ENCODE data around the gene NIT1.

The NIT1 gene

GRCh38 chr1:161122967-161123366 lies 5.1 kb downstream of the NIT1 start:
- no peak for DNase-seq (ENCODE audit: extremely low read depth, low read depth)
- H3K4me3 ChIP-seq (replicated peaks; ENCODE audit: low read depth, low read length) = no peak overlapping the region
- TF ChIP-seq, protein P1, sequence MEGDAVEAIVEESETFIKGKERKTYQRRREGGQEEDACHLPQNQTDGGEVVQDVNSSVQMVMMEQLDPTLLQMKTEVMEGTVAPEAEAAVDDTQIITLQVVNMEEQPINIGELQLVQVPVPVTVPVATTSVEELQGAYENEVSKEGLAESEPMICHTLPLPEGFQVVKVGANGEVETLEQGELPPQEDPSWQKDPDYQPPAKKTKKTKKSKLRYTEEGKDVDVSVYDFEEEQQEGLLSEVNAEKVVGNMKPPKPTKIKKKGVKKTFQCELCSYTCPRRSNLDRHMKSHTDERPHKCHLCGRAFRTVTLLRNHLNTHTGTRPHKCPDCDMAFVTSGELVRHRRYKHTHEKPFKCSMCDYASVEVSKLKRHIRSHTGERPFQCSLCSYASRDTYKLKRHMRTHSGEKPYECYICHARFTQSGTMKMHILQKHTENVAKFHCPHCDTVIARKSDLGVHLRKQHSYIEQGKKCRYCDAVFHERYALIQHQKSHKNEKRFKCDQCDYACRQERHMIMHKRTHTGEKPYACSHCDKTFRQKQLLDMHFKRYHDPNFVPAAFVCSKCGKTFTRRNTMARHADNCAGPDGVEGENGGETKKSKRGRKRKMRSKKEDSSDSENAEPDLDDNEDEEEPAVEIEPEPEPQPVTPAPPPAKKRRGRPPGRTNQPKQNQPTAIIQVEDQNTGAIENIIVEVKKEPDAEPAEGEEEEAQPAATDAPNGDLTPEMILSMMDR (IDR thresholded peaks at IDR 0.05; ENCODE audit: low read depth, low read length, missing control alignments) = no peak

DNA sequence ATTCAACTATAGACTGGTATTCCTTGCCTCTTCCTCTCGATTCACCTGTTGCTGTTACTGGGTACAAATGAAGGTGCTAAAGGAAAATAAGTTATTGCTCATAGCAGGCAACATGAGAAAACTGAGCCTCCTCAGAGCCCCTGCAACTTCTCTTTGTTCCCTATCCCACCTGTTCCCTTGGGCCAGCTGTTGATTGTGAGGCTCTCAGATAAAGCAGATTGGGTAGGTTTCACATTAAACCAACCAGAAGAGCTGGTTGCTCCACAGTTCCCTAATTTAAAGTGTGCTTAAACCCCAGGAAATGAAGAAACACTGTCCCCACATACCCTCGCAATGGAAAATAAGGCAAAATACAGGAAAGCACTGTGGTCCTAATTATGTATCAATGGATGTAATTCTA lies 9.7 kb downstream of the NIT1 start:
- TF ChIP-seq, protein P1 (IDR thresholded peaks at IDR 0.05; ENCODE audit: low read depth, low read length, missing control alignments) = no peak

DNA sequence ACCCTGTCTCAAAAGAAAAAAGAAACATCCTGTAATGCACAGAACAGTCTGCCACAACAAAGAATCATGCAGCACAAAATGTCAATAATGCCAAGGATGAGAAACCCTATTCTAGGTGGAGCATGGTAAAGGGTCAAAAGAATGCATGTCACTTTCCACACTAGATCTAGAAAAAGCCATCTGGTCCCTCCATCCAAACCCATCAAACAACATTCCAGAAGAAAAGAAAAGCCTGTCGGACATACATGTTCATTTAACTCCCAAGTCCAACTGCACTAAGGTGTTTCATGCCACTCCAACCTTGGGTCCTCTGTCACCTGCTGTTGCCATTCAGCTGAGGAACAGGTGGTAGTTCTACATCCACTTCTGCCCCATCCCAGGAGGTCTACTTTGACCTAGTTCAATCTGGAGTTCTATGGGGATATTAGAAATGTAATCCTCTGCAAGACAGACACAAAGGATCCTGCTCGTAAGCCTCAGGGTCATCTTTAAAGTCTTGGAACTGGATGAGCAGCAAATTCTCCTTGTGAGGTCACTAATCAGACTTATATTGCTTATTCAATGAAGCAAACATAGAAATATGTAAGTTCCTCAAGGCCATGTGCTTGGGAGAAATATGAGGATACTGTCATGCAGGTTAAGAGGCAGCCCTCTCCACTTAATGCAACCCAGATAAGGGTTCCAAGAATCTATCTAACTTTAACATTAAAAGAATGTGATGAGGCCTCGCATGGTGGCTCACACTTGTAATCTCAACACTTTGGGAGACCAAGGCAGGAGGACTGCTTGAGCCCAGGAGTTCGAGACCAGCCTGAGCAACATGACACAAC lies 10.9 kb downstream of the NIT1 start:
- no peak overlapping the region for H3K4me3 ChIP-seq (replicated peaks; ENCODE audit: low read depth, low read length)
- TF ChIP-seq, protein P1 (IDR thresholded peaks at IDR 0.05; ENCODE audit: low read depth, low read length, missing control alignments) = no peak
- DNase-seq (ENCODE audit: extremely low read depth, low read depth) = no peak

More for the DNA sequence above, 9.7 kb downstream of the NIT1 start:
- no peak overlapping the region for H3K4me3 ChIP-seq (replicated peaks; ENCODE audit: low read depth, low read length)
- DNase-seq (ENCODE audit: extremely low read depth, low read depth) = no peak

DNA sequence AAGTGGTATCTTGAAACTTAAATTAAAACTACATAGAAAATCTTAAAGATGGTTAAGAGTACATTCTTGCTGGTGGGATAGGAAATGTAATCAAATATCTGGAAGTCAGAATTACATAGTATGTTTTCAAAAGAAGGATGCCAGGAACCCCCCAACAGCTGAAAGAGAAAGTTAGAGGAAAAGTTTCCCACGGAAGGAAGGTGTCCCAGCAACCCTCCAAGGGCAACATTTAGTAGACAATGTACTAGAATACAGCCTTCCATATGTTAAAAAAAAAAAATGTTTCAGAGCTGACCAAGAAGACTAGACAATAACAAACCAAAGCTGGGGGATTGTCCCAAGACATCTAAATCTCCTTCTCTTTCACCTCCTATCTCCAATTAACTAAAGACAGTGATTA lies 12.4 kb downstream of the NIT1 start:
- TF ChIP-seq, protein P1 (IDR thresholded peaks at IDR 0.05; ENCODE audit: low read depth, low read length, missing control alignments) = no peak
- DNase-seq (ENCODE audit: extremely low read depth, low read depth) = no peak
- no peak overlapping the region for H3K4me3 ChIP-seq (replicated peaks; ENCODE audit: low read depth, low read length)

DNA sequence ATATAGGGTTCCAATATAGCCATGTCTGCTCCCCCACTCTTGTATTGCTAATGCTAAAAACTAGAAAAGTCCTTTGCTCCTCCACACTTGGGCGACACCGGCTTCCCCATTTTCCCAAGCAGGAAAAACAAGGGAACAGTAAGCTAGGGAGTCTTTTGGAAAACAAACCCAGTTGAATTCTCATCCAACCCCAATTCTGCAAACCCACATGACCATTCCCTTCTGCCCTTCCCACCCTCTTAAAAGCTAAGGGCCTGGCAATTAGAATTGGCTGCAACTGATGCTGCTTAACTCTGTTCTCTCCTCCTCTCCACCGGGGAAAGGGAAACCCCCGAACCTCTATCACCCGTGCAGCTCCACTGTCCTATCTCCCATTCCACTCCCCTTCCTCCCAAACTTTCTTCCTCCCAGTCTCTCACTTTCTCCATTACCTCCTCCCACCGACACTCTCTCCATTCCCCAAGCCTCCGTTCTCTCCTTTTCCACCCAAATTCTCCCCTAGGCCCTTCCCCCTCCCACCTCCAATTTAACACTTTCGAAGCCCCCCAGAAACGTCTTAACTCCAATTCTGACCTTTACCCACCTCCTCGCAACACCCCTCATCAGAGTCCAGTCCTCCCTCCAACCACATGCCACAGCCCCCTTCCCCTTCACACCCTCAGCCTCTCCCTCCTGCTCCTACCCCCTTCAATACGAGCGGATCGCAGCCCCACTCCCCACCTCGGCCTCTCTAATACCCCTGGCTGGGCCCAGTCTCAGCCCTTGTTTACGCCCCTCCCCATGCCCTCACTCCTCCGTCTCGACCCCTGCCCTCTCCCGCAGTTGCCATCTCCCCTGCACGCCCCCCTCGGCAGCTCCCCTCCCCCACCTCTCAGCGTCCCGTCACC lies 13.9 kb downstream of the NIT1 start:
- H3K4me3 ChIP-seq (replicated peaks; ENCODE audit: low read depth, low read length) = peak overlapping the region; percentile 84
- TF ChIP-seq, protein P1 (IDR thresholded peaks at IDR 0.05; ENCODE audit: low read depth, low read length, missing control alignments) = no peak
- DNase-seq (ENCODE audit: extremely low read depth, low read depth) = no peak

DNA sequence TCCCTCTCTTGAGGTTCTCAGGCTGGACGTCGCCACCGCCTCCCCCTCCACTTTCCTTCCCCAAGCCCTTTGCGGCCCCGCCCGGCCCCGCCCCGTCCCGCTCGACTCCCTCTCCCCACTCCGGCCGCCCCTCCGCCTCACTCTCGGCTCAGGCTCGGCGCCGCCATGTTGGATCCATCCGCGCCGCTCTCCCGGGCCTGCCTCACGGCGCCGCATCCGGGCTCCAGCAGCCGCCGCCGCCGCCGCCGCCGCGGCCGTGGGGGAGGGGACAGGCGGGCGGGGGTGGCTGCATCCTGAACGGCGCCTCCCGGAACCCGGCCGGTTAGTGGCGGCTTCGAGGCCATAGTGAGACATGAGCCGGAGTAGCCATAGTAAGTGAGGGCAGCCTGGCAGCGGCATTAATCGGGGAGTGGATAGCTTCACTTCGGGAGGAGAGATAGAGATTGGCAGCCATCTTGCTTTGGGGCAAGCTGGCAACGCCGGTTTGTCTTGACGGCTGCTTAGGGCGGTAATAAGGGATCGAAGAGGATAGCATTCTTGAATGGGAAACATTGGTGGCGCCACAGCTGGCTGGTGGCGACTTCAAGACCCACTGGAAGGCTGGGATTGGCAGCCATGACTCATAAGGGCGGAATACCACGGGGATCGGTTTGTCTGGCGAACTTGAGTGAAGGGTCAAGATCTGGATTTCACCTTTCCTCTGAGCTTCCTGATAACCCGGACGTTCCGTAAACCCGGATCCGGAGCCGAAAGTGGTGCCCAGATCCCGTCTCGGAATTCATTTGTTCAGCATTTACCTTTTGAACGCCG lies 14.7 kb downstream of the NIT1 start, which contains the start of gene DEDD:
Gene DEDD (minus strand): TSS at position 258 of the 810 bp plus-strand sequence. CDS start 8,205 bp downstream, outside the sequence.
- DNase-seq (ENCODE audit: extremely low read depth, low read depth) = peak; percentile 89
- TF ChIP-seq, protein P1 (IDR thresholded peaks at IDR 0.05; ENCODE audit: low read depth, low read length, missing control alignments) = no peak
- peak within 1 kb of the TSS; percentile 84 for H3K4me3 ChIP-seq (replicated peaks; ENCODE audit: low read depth, low read length)

Data from HFF-Myc (cell line).